ENCODE results near the gene ROBO4.

GRCh38 chr11:124896071-124896750, 1.5 kb downstream of the ROBO4 start:
- no peak for TF ChIP-seq POLR2A (IDR thresholded peaks at IDR 0.05)
- TF ChIP-seq, protein P1, sequence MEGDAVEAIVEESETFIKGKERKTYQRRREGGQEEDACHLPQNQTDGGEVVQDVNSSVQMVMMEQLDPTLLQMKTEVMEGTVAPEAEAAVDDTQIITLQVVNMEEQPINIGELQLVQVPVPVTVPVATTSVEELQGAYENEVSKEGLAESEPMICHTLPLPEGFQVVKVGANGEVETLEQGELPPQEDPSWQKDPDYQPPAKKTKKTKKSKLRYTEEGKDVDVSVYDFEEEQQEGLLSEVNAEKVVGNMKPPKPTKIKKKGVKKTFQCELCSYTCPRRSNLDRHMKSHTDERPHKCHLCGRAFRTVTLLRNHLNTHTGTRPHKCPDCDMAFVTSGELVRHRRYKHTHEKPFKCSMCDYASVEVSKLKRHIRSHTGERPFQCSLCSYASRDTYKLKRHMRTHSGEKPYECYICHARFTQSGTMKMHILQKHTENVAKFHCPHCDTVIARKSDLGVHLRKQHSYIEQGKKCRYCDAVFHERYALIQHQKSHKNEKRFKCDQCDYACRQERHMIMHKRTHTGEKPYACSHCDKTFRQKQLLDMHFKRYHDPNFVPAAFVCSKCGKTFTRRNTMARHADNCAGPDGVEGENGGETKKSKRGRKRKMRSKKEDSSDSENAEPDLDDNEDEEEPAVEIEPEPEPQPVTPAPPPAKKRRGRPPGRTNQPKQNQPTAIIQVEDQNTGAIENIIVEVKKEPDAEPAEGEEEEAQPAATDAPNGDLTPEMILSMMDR (IDR thresholded peaks at IDR 0.05) = no peak
